ENCODE results near the gene LOXL4.
"Not testable (repeated sequence)": the region's sequence is repeated elsewhere in the genome, so short reads cannot be mapped to it uniquely, and the experiment has no call there.

The LOXL4 gene

DNA sequence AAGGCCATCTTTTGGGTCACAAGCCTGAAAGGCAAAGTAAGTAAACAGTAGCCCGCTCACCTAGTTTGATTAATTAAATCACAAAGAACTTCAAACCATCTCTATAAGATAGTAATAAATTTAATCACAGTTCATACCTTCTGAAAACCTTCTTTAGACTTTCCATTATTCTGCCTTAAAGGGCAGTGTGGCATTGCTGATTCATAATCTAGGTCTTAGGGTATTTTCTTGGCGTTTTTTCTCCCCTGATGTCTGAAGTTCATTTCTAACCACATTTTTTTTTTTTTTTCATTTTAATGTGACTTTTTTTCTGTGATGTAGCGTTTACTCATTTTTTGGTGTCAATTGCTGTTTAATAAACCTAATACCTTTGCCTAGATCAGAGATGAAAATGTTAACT, 27.5 kb downstream of the LOXL4 start:
- DNase-seq, result no peak

DNA sequence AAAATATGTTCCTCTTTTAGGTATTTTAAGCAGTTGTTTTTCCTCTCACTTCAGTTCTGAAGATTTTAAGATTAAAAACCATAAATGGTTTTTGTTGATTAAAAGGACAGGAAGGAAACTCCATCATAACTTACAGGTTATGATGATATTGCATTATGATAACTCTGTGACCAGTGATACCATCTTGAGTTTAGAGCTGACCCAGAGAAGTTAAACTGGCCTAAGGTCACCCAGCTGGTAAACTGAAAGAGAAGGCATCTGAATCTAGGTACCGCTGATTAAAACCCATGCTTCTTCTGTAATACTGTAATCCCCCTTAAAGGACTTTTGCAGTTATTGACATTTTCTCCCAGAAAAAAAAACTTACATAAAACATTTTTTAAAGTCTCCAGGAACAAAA, 29.6 kb downstream of the LOXL4 start:
- DNase-seq, result no peak

DNA sequence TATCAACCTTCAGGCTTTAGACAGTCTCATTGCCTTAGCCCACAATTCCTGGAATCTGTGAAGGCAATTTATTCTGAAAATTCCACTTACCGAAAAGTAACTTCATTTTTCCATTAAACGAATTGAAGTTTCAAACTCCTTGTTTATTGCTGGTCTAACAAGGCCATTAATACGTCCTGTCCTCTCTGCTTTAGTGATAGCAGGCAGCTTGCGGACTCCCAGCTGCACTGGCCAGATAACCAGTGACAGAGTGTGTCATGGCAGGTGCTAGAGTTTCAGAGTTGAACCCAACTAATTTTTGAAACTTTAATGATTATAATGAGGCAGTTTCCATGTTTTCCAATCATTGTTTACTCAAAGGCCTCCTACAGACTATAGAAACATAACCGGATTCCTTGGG, 31.1 kb downstream of the LOXL4 start:
- no peak for DNase-seq

DNA sequence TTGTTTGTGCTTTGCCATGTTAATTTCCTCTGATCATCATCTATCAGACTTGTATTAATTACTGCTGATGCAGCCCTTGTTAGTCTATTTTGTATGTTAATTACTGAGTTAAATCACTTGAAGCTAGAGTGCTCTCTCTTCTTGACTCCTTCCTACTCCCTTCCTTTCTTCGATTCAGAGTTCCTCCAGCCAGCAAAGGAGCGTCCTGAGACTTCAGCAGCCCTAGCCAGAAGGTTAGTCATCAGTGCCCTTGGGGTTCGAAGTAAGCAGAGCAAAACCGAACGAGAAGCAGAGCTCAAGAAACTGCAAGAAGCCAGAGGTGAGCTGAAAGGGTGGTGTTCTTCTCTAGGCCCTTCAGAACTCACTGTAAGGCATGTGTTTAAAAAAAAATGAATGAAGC, 32.1 kb downstream of the LOXL4 start:
- no peak for DNase-seq

DNA sequence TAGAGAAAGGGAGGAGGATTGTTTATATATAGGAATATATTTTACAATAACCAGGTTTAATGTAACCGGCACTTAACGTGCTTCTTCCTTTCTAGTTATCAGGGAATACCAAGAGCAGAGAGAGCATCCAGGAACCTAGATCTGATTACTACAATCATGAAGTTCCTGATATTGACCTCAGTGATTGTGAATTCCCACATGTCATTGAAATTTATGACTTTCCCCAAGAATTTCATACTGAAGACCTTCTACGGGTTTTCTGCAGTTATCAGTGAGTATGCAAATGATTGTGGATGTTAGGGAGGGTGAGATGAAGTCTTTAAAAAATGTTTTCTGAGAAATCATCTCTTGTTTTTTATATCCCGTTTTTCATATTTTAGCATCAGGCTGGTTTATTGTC, 36.6 kb downstream of the LOXL4 start:
- DNase-seq, result peak; percentile 18

DNA sequence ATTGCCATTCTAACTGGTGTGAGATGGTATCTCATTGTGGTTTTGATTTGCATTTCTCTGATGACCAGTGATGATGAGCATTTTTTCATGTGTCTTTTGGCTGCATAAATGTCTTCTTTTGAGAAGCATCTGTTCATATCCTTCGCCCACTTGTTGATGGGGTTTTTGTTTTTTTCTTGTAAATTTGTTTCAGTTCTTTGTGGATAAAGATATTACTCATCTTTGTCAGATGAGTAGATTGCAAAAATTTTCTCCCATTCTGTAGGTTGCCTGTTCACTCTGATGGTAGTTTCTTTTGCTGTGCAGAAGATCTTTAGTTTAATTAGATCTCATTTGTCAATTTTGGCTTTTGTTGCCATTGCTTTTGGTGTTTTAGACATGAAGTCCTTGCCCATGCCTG, 39.7 kb downstream of the LOXL4 start:
- DNase-seq, result peak; percentile 65

DNA sequence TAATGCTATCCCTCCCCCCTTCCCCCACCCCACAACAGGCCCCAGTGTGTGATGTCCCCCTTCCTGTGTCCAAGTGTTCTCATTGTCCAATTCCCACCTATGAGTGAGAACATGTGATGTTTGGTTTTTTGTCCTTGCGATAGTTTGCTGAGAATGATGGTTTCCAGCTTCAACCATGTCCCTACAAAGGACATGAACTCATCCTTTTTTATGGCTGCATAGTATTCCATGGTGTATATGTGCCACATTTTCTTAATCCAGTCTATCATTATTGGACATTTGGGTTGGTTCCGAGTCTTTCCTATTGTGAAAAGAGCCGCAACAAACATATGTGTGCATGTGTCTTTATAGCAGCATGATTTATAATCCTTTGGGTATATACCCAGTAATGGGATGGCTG, 40.3 kb downstream of the LOXL4 start:
- not testable (repeated sequence) for DNase-seq

DNA sequence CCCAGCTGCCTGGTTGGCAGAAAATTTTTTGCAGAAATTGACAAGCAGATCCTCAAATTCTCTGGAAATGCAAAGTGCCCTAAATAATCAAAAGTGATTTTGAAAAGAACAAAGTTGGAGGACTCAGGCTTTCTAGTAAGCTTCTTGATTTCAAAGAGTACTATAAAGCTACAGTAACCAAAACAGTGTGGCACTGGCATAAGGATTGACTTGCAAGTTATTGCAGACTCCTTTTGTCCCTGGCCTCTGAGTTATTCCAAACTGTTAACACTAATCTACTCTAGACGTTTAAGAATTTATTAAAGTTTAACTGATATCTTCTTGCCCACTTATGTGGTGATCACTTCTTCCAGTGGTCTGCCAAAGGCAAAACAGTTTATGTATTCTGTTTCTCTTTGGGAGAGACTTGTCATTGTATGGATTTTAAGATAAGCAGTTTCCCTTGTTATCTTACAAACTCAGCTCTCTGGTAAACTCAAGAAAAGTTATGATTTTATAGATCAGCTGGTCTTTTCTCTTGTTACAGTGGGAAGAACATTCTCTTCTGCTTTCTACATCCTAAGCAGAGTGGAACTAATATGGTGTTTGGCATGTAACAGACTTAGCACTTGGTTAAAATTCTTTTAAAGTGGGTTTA, 41.4 kb downstream of the LOXL4 start:
- DNase-seq, result no peak

DNA sequence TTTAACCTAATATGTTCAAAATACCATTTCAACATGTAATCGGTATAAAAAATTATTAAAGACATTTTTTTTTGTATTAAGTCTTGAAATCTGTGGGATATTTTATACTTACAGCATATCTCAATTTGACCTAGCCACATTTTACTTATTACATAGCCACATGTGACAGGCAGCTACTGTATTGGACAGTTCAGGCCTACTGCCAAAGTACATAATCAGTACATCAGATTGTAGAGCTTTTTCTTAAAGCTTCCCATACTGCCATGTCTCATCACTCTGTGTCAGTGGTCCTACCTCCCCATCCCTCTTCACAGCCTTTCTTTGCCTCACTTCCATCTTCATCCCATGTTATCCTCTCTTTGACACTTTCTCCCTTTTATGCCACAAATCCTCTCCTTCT, 43.0 kb downstream of the LOXL4 start:
- no peak for DNase-seq

DNA sequence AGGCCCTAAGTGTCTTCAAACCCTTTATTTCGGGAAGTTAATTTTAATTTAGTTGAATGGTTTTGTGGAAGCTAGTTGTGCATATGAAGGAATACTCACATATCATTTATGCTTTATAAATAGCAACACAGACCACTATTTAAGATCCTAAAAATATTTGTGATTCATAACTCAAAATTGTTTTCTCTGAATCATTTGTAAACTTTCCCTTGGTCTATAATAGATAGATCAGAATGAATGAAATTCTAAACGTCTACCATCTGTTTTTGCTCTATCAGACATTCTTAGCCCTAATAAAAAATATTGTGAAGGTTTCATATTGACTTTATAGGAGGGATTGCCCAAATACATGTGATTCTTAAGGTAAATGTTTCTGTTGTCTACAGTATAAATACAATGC, 43.5 kb downstream of the LOXL4 start:
- DNase-seq, result no peak

DNA sequence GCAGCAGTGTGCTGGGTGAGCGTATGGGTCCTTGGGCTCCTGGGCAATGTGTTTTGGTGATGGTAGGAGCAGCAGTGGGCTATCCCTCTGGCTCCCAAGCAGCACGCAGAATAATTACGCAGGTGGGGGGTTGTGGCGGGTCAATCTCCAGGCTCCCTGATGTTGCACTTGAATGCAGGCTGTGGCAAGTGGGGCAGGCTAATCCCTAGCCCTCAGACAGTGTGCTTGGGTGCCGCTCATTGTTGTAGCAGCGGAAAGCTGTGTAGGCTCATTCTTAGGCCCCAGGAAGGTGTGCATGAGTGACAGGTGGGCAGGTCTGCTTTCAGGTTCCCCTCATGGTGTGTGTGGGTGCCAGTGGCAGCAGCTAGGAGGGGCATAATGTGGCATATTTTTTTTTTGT, 44.1 kb downstream of the LOXL4 start:
- no peak for DNase-seq

DNA sequence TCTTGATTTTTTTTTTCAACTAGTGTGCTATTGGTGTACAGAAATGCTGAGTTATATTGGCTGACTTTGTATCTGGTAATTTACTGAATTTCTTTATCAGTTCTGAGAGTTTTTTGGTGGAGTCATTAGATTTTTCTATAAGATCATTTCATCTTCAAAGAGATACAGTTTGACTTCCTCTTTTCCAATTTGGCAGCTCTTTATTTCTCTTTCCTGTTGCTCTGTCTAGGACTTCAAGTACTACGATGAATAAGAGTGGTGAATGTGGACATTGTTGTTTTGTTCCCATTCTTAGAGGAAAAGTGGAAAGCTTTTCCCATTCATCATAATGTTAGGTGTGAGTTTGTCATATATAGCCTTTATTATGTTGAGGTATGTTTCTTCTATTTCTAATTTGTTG, 50.2 kb downstream of the LOXL4 start:
- DNase-seq, result peak; percentile 34

DNA sequence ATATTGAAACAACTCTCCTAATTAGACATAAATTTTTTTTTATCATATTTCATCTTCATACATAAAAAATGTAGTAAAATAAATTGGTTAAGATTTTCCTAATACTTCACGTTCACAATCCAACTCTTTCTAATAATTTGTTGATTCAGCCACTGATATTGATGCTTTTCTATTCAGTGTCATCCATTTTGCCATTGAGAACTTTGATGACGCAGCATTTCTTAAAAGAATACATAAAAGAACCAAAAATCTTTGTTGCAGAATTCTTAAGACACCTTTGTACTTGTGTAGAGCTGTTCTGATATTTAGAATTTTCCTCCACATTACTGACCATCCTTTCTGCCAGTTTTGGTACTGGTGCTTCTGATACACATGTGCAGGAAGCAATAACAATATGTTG, 52.6 kb downstream of the LOXL4 start:
- no peak for DNase-seq

DNA sequence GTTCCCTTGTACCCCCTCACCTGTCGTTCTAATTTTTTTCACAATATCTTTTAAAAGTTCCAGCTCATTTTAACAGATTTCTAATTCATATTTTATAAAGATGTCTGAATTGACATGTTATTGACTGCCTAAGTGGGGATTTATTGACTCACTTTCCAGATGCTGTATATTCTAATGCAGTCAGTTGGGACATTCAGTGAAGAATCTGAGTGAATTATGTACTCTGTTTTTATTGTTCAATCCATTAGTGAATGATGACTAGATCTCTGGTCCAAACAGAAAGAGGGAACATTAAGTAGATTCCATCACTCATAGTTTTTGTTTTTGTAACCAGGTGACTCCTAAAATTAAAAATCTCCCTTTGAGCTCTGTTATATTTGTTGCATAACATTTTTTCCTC, 54.3 kb downstream of the LOXL4 start:
- no peak for DNase-seq

DNA sequence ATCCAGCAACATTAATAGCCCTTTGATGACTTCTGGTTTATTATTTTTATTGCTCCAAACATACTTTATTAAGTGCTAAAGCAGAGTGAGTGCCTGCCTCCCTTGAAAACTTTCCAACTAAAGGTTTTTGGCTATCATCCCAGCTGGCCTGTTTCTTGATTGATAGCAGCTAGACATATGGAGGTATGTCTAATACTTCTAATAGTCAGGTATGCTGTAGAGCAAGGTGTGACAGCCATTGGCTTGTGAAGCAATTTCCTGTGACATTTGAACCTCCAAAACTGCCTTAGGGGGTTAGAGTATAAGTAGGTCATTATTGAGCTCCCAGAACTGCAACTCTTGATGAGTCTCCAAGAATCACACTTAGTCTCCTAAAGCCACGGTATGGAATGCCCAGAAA, 55.8 kb downstream of the LOXL4 start:
- DNase-seq, result no peak

DNA sequence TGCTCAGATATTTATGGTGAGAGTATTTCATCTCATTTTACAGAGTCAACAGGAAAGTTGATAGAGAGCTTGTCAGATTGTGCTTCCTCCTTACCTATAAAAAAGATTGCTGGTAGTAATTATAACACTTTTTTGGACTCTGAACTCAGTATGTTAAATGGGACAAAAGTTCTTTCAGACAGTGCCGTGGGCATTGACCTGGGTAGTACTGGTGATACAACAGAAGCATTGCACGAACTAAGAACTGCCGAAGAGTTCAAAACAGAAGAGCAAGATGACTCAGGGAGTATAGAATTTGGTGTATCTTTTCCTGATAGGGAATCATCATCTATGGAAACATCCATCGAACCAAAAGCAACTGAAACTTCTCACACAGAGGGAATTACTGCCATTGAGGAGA, 58.6 kb downstream of the LOXL4 start:
- no peak for DNase-seq

DNA sequence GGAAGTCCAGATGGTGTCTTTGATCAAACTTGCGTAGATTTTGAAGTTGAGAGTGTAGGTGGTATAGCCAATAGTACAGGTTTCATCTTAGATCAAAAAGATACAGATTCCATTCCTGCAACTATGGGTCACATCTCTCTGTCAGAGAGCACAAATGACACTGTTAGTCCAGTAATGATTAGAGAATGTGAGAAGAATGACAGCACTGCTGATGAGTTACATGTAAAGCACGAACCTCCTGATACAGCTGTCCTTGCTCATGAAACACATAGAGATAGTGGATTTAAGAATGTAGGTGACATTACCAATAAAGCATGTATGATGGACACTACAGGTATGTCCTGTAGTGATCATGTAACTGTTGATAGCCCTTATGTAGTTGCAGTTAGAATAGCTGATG, 59.1 kb downstream of the LOXL4 start:
- no peak for DNase-seq

DNA sequence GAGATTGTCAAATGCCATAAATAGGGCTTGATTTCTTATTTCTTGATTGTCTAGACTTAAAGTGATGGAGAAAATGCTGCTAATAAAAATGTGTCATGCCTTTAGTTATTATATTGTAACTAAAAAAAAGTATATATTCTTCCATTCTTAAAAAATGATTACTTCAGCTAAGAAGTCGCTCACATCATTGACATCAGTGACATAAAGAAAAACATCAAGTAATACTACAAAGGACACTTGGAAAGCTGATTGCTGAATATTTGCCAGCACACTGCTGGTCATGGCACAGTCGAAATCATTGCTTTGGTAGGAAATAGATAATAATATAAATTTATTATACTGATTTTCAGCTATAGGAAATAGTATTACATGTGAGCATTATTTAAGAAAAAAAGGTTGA, 62.6 kb downstream of the LOXL4 start:
- DNase-seq, result no peak

DNA sequence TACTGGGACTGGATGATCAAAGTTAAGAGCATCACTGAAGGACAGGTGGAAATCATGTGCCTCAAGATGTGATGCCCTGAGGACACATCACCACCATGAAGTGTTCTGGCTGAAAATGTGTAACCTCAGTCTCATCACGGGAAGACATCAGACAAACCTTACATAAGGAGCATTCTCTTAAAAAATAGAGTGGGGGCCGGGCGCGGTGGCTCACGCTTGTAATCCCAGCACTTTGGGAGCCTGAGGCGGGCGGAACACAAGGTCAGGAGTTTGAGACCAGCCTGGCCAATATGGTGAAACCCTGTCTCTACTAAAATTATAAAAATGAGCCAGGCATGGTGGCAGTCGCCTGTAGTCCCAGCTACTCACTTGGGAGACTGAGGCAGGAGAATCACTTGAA, 65.6 kb downstream of the LOXL4 start:
- no peak for DNase-seq

DNA sequence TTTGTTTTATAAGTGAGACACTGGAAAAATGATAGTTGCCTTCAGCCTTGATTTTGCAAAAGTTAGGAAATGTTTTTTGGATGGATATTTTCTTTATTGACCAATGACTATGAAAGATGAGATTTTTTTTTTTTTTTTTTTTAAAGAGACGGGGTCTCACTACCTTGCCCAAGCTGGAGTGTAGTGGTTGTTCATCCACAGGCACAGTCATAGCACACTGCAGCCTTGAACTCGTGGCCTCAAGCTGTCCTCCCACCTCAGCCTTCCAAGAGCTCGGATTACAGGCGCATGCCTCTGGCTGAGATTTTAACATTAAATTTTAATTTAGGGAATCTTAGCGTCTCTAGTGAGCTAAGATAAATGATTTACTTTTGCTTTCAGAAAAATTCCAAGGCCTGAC, 66.2 kb downstream of the LOXL4 start:
- DNase-seq, result no peak

Measured in inflammatory macrophage treated with lipopolysaccharide for 4 hours (primary cell).